Measurements from ENCODE around the gene FOXK2. TPM values are rescaled to one million over a fixed set of nuclear protein-coding genes. Genes with fewer than 3 reads are reported as not detected.

Gene FOXK2
- total and polyA plus RNA-seq, 2 of the 8 experiments (the other 6 are each of a cell fraction or from before 2014, with no cell fraction given), result 34.7 to 64.9 TPM

DNA sequence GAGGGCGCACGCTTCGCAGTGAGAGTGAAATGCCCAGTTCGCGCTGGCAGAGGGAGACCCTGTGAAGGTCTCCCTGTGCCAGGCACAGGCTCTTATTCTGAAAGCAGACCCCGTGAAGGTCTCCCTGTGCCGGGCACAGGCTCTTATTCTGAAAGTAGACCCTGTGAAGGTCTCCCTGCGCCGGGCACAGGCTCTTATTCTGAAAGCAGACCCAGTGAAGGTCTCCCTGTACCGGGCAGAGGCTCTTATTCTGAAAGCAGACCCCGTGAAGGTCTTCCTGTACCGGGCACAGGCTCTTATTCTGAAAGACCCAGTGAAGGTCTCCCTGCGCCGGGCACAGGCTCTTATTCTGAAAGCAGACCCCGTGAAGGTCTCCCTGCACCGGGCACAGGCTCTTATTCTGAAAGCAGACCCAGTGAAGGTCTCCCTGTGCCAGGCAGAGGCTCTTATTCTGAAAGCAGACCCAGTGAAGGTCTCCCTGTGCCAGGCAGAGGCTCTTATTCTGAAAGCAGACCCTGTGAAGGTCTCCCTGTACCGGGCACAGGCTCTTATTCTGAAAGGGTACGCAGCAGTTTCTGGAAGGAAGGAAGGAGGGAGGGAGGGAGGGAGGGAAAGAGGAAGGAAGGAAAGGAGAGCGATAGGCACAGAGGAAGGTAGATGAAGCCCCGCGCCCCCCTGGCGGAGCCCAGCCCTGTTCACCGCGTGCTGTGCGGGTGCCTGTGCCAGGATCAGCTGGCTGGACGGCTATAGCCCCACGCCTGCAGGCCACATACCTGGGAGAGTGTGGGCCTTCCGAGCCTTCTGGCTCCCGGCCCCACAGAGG lies 73.4 kb downstream of the FOXK2 start (continued):
- TF ChIP-seq NANOG (IDR thresholded peaks at IDR 0.05; ENCODE audit: insufficient read depth, low read depth, low read length, poor library complexity, severe bottlenecking), result no peak
- TF ChIP-seq RBBP5 (IDR thresholded peaks at IDR 0.05; ENCODE audit: borderline replicate concordance, low read depth, low read length), result no peak
- no peak for TF ChIP-seq YY1 (IDR thresholded peaks at IDR 0.05; ENCODE audit: low read depth, low read length)
- TF ChIP-seq SIN3A (conservative IDR thresholded peaks at IDR 0.05 in 1 of 2, IDR thresholded peaks at IDR 0.05 in 1 of 2; ENCODE audit: low read depth in 1 of 2, low read length in 2 of 2), result no peak
- no peak for TF ChIP-seq TAF7 (optimal IDR thresholded peaks at IDR 0.05; ENCODE audit: borderline replicate concordance, low read depth, low read length)
- no peak for TF ChIP-seq SAP30 (IDR thresholded peaks at IDR 0.05; ENCODE audit: insufficient read depth, insufficient replicate concordance, low read length)
- TF ChIP-seq GTF2F1 (IDR thresholded peaks at IDR 0.05; ENCODE audit: borderline replicate concordance, low read depth, low read length), result no peak
- no peak for TF ChIP-seq EZH2 (IDR thresholded peaks at IDR 0.05; ENCODE audit: low read depth, low read length, severe bottlenecking)
- TF ChIP-seq EGR1 (IDR thresholded peaks at IDR 0.05; ENCODE audit: borderline replicate concordance, low read depth, low read length), result peak; percentile 89
- no peak for TF ChIP-seq SP2 (IDR thresholded peaks at IDR 0.05; ENCODE audit: low read length)
- no peak for TF ChIP-seq TEAD4 (IDR thresholded peaks at IDR 0.05; ENCODE audit: low read depth, low read length)
- TF ChIP-seq SIX5 (IDR thresholded peaks at IDR 0.05; ENCODE audit: low read depth, low read length), result no peak
- TF ChIP-seq CBX5 (IDR thresholded peaks at IDR 0.05; ENCODE audit: low read depth, low read length), result no peak
- no peak for TF ChIP-seq CHD2 (IDR thresholded peaks at IDR 0.05; ENCODE audit: low read length)
- TF ChIP-seq POLR2A (IDR thresholded peaks at IDR 0.05; ENCODE audit: control extremely low read depth in 1 of 2, low read depth in 2 of 2, low read length in 2 of 2), result no peak
- no peak for TF ChIP-seq RAD21 (IDR thresholded peaks at IDR 0.05 in 1 of 2, conservative IDR thresholded peaks at IDR 0.05 in 1 of 2; ENCODE audit: low read depth in 2 of 2, low read length in 2 of 2)
- TF ChIP-seq RFX5 (IDR thresholded peaks at IDR 0.05; ENCODE audit: borderline replicate concordance, low read depth, low read length), result no peak
- TF ChIP-seq SRF (IDR thresholded peaks at IDR 0.05; ENCODE audit: low read depth, low read length), result no peak
- TF ChIP-seq JUN (IDR thresholded peaks at IDR 0.05; ENCODE audit: low read depth, low read length), result no peak
- no peak for TF ChIP-seq RXRA (IDR thresholded peaks at IDR 0.05; ENCODE audit: insufficient read depth, low read depth, low read length)
- peak; percentile 81; the same call in 1 of the 2 replicates for TF ChIP-seq SP4 (IDR thresholded peaks at IDR 0.05; ENCODE audit: low read length)
- peak; percentile 84 for TF ChIP-seq SP1 (IDR thresholded peaks at IDR 0.05; ENCODE audit: low read depth, low read length)
- no peak for TF ChIP-seq PHF8 (conservative IDR thresholded peaks at IDR 0.05; ENCODE audit: low read depth, low read length)
- TF ChIP-seq JUND (IDR thresholded peaks at IDR 0.05; ENCODE audit: low read length), result no peak
- no peak for TF ChIP-seq FOSL1 (IDR thresholded peaks at IDR 0.05; ENCODE audit: insufficient read depth, low read depth, low read length)
